Brain pericyte (primary cell): ENCODE results near the gene CATSPERE.
"Not testable (repeated sequence)": the region's sequence is repeated elsewhere in the genome, so short reads cannot be mapped to it uniquely, and the experiment has no call there.

Source experiments
- DNase-seq: peaks from one replicate; pipeline ENCODE4 v3.0.0-alpha.2; 2012; ENCODE audit warnings: low read depth, low spot score

The CATSPERE gene

GRCh38 chr1:244664353-244664752 is 203.3 kb downstream of the CATSPERE start:
- DNase-seq = no peak

- DNase-seq = no peak
These were observed 204.7 kb downstream of the CATSPERE start for GRCh38 chr1:244665771-244666217.

DNA sequence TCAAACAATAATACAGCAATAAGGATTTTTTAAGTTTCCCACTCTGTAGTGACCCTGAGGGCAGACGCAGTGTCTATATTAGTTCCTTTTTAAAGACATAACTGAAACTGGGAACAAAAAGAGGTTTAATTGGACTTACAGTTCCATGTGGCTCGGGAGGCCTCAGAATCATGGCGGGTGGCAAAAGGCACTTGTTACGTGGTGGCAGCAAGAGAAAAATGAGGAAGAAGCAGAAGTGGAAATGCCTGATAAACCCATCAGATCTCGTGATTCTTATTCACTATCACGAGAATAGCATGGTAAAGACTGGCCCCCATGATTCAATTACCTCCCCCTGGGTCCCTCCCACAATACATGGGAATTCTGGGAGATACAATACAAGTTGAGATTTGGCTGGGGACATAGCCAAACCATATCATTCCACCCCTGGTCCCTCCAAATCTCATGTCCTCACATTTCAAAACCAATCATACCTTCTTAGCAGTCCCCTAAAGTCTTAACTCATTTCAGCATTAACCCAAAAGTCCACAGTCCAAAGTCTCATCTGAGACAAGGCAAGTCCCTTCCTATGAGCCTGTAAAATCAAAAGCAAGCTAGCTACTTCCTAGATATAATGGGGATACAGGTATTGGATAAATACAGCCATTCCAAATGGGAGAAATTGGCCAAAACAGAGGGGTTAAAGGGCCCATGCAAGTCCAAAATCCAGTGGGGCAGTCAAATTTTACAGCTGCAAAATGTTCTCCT is 205.8 kb downstream of the CATSPERE start:
- not testable (repeated sequence) for DNase-seq

DNA sequence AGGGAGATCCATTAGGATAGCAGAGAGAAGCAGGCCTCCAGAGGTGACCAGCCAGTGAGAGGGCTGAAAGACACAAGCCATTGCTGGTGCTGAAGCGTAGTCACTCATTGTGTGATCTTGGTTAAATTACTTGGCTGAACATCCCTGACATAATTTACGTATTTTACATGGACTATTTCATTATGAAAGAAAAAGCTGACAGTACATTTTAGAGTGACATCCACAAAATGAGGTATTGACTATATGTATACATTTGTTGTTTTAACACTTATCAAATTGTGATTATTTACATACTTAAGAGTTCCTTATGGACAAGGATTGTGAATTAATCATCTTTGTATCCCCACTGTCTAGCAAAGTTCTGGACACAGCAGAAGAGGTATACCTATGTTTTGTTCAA is 206.7 kb downstream of the CATSPERE start:
- no peak for DNase-seq

DNA sequence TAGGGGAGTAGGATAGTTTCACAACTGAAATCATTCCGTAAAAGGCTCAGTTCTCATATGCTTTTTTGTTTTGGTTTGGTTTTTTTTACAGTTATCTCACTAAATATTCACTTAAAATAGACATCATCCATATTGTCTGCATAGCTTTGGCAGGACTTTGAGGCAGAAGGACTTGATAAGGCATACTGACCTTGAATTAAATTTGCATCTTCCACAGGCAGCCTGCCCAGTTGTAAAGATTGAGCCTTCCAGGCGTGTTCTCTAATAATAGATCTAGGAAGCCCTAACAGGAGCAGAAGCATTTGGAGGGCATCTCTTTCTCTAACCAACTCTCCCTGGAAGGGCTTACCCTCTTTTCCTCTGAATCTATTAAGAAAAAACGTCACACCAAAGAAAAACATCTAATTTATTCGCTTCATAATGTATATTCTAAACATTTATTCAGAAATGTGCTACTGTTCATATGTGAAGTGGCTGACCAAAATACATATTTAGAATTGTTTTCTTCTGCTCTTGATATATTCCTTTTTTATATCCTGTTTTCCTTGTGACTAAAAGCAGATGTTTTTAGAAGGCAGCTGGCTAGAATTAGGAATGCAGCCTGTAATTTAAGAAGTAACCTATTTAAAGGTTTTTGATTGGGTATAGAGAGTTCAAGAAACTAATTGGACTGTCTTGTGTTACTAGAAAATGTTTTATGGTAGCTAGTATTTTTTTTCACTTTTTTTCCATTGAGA is 212.0 kb downstream of the CATSPERE start:
- DNase-seq = no peak

GRCh38 chr1:244674446-244674845 is 213.4 kb downstream of the CATSPERE start:
- no peak for DNase-seq

GRCh38 chr1:244675167-244675566 is 214.1 kb downstream of the CATSPERE start:
- no peak for DNase-seq

DNA sequence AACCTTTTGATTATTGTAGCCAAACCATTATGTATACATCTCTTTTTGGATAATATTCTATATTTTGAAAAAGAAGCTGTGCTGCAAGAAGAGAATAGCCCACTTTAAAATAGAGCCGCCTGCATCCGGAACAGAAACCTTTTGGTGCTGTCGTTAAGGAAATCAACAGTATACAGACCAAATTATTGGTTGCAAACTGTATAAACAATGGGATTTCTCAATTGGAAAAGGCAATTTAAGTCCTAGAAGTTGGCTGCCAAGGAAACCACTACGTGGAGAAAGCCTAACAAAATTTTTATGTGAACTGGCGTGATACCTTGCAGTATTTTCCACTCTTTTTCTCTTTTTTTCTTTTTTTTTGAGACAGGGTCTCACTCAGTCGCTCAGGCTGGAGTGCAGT is 217.6 kb downstream of the CATSPERE start:
- DNase-seq = no peak

DNA sequence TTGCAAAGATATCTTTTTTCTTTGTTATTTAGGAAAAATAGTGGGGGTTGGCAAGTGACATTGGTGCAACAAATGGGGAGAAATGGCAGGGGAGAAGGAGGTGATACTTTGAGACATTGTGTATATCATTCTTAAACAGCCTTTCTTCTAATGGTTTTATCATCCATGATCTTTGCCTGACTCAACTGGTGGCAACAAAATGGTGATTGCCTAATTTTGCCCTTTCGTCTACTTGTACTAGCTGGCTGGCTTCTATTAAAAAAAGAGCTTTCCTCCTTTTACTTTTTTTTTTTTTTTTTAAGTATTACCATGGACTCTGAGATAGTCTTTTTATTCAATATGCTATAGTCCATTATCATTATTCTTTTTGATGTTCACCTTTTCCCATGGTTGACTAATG is 219.6 kb downstream of the CATSPERE start:
- no peak for DNase-seq

DNA sequence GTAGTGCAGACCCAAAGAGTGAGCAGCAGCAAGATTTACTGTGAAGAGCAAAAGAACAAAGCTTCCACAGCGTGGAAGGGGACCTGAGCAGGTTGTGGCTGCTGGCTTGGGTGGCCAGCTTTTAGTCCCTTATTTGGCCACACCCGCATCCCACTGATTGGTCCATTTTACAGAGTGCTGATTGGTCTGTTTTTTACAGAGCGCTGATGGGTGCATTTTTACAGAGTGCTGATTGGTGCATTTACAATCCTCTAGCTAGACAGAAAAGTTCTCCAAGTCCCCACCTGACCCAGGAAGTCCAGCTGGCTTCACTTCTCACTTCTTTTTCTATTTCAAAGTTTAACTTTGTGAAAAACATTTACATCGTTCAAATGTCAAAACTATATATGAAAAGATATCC is 221.0 kb downstream of the CATSPERE start:
- not testable (repeated sequence) for DNase-seq
